Measurements from ENCODE around the gene CYP19A1. TPM values are rescaled to one million over a fixed set of nuclear protein-coding genes. Genes with fewer than 3 reads are reported as not detected.
"Not testable (repeated sequence)": the region's sequence is repeated elsewhere in the genome, so short reads cannot be mapped to it uniquely, and the experiment has no call there.

CYP19A1 gene
- polyA plus RNA-seq, 2 donors: 0.05 TPM; not detected in 1

DNA sequence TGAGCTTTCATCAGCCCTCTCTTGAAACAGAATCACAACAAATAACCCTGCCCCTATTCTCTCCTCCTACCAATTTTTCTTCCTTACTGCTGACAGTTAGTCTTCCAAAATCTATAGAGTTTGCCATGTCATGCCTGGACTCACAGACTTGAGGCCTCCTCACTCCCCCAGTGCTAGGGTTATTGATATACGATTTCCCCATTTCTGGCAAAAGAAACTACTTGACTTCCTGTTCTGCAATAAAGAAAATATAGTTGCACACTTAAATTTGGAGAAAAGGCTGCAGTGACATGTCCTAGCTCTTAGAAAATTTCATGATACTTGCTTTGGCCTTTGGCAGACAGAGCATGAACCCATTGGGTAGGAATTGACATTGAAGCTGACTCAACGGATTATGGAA lies 75.9 kb downstream of the CYP19A1 start:
- no peak overlapping the region for H3K27ac ChIP-seq (ENCODE audit: low read depth in 2 of 2, low read length in 1 of 2)
- H3K9me3 ChIP-seq (ENCODE audit: control insufficient read depth in 2 of 2, insufficient read depth in 1 of 2, low read depth in 1 of 2, low read length in 1 of 2): no peaks in the 10 kb centered on the region
- WGBS, 2 donors: 54 to 75% methylated on average over 2 of the region's 2 CpGs
- H3K27me3 ChIP-seq (ENCODE audit: control insufficient read depth in 1 of 2, insufficient read depth in 2 of 2, low read length in 2 of 2): peaks cover 0 to 3% of the 10 kb centered on the region in 2 donors
- peaks cover 0 to 2% of the 10 kb centered on the region in 2 donors for H3K4me1 ChIP-seq (ENCODE audit: control insufficient read depth in 2 of 2, insufficient read depth in 2 of 2, low read length in 1 of 2)
- H3K36me3 ChIP-seq (ENCODE audit: control insufficient read depth in 2 of 2, insufficient read depth in 2 of 2, low read length in 1 of 2): no peaks in the 10 kb centered on the region
- no peak overlapping the region for H3K4me3 ChIP-seq (ENCODE audit: low read depth in 1 of 2, low read length in 2 of 2)

DNA sequence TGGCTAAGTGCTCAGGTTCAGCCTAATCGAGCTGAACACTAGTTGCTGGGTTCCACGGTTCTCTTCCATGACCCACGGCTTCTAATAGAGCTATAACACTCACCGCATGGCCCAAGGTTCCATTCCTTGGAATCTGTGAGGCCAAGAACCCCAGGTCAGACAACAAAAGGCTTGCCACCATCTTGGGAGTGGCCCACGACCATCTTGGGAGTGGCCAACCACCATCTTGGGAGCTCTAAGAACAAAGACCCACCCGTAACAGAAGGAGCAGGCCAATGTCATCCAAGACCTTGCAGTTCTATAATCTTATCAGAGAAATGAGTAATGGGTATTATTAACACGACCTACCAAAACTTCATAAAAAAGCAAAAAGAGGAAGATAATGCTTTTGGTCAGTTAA lies 77.3 kb downstream of the CYP19A1 start:
- H3K9me3 ChIP-seq (ENCODE audit: control insufficient read depth in 2 of 2, insufficient read depth in 1 of 2, low read depth in 1 of 2, low read length in 1 of 2); H3K4me3 ChIP-seq (ENCODE audit: low read depth in 1 of 2, low read length in 2 of 2); H3K27ac ChIP-seq (ENCODE audit: low read depth in 2 of 2, low read length in 1 of 2); H3K4me1 ChIP-seq (ENCODE audit: control insufficient read depth in 2 of 2, insufficient read depth in 2 of 2, low read length in 1 of 2); H3K36me3 ChIP-seq (ENCODE audit: control insufficient read depth in 2 of 2, insufficient read depth in 2 of 2, low read length in 1 of 2); H3K27me3 ChIP-seq (ENCODE audit: control insufficient read depth in 1 of 2, insufficient read depth in 2 of 2, low read length in 2 of 2): not testable (repeated sequence)
- WGBS, 2 donors: 81 to 88% methylated on average over 7 of the region's 7 CpGs

DNA sequence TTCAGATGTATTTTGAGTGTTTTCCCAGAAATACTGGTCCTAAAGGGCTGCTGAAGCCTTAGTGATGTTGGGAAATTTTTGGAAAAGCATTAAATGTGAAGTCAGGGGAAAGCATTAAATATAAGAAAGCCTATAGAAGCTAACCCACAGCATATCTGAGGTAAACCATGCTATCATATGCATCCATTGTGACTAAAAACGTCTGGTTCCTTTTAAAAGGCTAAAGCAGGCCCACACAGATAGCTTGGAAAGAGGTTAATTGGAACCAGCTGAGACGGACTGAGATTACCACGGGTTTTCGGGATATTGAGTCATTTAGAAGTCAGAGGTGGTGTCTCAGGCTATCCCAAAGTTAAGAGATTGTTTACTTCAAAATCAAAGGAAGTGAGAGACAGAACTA lies 78.2 kb downstream of the CYP19A1 start:
- Histone ChIP-seq H3K4me3 (ENCODE audit: low read depth in 1 of 2, low read length in 2 of 2) (no peak overlapping the region), H3K27me3 (ENCODE audit: control insufficient read depth in 1 of 2, insufficient read depth in 2 of 2, low read length in 2 of 2) (peaks cover 0 to 3% of the 10 kb centered on the region in 2 donors), H3K27ac (ENCODE audit: low read depth in 2 of 2, low read length in 1 of 2) (no peak overlapping the region), H3K9me3 (ENCODE audit: control insufficient read depth in 2 of 2, insufficient read depth in 1 of 2, low read depth in 1 of 2, low read length in 1 of 2) (no peaks in the 10 kb centered on the region), H3K4me1 (ENCODE audit: control insufficient read depth in 2 of 2, insufficient read depth in 2 of 2, low read length in 1 of 2) (no peaks in the 10 kb centered on the region), H3K36me3 (ENCODE audit: control insufficient read depth in 2 of 2, insufficient read depth in 2 of 2, low read length in 1 of 2) (no peaks in the 10 kb centered on the region)
- 63 to 72% methylated on average over 4 of the region's 4 CpGs for WGBS, 2 donors

DNA sequence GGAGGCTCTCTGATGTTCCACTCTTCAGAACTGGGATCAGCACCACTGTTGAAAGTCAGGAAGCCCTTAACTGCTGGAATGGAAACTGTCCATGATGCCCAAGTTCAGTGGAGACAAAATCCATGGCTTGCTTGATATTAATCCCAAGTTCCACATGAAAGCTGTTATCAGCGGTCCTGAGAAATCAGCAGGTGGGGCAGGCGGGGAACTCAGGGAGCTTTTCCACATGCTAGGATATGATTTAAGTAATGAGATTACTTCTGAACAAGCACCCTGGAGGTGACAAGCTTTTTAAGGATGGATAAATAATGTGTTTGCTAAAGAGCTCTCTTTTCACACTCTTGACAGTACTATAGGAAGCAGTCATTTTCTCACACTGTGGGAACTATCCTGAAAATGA lies 82.9 kb downstream of the CYP19A1 start:
- H3K4me3 ChIP-seq (ENCODE audit: low read depth in 1 of 2, low read length in 2 of 2): no peak overlapping the region
- no peak overlapping the region for H3K27ac ChIP-seq (ENCODE audit: low read depth in 2 of 2, low read length in 1 of 2)
- no peaks in the 10 kb centered on the region for H3K36me3 ChIP-seq (ENCODE audit: control insufficient read depth in 2 of 2, insufficient read depth in 2 of 2, low read length in 1 of 2)
- 77 to 89% methylated on average over 2 of the region's 2 CpGs for WGBS, 2 donors
- H3K27me3 ChIP-seq (ENCODE audit: control insufficient read depth in 1 of 2, insufficient read depth in 2 of 2, low read length in 2 of 2): peaks cover 0 to 3% of the 10 kb centered on the region in 2 donors
- H3K9me3 ChIP-seq (ENCODE audit: control insufficient read depth in 2 of 2, insufficient read depth in 1 of 2, low read depth in 1 of 2, low read length in 1 of 2): no peaks in the 10 kb centered on the region
- no peaks in the 10 kb centered on the region for H3K4me1 ChIP-seq (ENCODE audit: control insufficient read depth in 2 of 2, insufficient read depth in 2 of 2, low read length in 1 of 2)

DNA sequence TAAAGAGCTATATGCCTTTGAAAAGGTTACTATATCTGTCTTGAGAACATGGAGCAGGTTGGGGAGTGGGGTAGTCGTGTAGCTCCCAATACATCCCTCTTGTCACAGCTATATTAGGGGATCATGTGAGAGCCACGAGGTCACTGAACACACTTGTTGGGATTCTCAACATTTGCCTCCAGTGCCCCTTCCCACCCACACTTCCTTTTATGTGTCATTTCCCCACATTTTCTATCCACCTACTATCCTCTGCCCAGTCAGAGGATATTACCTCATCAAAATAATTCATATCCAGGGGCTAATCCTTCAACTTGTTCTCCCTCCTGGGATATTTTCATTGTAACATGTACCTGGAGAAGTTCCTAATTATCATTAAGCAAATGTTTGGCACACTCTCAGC lies 85.0 kb downstream of the CYP19A1 start:
- Histone ChIP-seq H3K4me1 (ENCODE audit: control insufficient read depth in 2 of 2, insufficient read depth in 2 of 2, low read length in 1 of 2) (no peaks in the 10 kb centered on the region), H3K36me3 (ENCODE audit: control insufficient read depth in 2 of 2, insufficient read depth in 2 of 2, low read length in 1 of 2) (no peaks in the 10 kb centered on the region), H3K9me3 (ENCODE audit: control insufficient read depth in 2 of 2, insufficient read depth in 1 of 2, low read depth in 1 of 2, low read length in 1 of 2) (no peaks in the 10 kb centered on the region), H3K27ac (ENCODE audit: low read depth in 2 of 2, low read length in 1 of 2) (no peak overlapping the region), H3K27me3 (ENCODE audit: control insufficient read depth in 1 of 2, insufficient read depth in 2 of 2, low read length in 2 of 2) (no peaks in the 10 kb centered on the region), H3K4me3 (ENCODE audit: low read depth in 1 of 2, low read length in 2 of 2) (no peak overlapping the region)
- 65 to 71% methylated on average over 2 of the region's 2 CpGs for WGBS, 2 donors

DNA sequence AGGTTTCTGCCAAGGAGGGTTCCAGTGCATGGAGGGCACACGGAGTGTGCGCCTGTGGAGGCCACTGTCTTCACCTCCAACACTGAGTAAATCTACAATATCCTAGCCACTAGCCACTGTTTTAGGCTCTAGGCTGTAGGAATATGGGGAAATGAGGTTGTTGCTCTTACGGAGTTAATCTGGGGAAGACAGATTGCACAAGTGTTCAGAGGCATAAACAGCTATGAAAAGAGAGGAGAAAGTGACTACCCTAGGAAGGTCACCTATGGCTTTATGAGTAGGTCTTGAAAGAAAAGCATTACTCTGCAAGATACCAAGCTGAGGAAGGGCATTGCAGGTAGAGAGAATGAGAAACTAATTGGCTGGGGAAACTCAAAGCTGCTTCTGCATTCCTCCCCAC lies 85.7 kb downstream of the CYP19A1 start:
- H3K4me3 ChIP-seq (ENCODE audit: low read depth in 1 of 2, low read length in 2 of 2): no peak overlapping the region
- H3K27ac ChIP-seq (ENCODE audit: low read depth in 2 of 2, low read length in 1 of 2): no peak overlapping the region
- 92 to 93% methylated on average over 3 of the region's 3 CpGs for whole genome bisulfite sequencing, 2 donors
- H3K36me3 ChIP-seq (ENCODE audit: control insufficient read depth in 2 of 2, insufficient read depth in 2 of 2, low read length in 1 of 2): no peaks in the 10 kb centered on the region
- no peaks in the 10 kb centered on the region for H3K4me1 ChIP-seq (ENCODE audit: control insufficient read depth in 2 of 2, insufficient read depth in 2 of 2, low read length in 1 of 2)
- H3K9me3 ChIP-seq (ENCODE audit: control insufficient read depth in 2 of 2, insufficient read depth in 1 of 2, low read depth in 1 of 2, low read length in 1 of 2): no peaks in the 10 kb centered on the region
- no peaks in the 10 kb centered on the region for H3K27me3 ChIP-seq (ENCODE audit: control insufficient read depth in 1 of 2, insufficient read depth in 2 of 2, low read length in 2 of 2)

DNA sequence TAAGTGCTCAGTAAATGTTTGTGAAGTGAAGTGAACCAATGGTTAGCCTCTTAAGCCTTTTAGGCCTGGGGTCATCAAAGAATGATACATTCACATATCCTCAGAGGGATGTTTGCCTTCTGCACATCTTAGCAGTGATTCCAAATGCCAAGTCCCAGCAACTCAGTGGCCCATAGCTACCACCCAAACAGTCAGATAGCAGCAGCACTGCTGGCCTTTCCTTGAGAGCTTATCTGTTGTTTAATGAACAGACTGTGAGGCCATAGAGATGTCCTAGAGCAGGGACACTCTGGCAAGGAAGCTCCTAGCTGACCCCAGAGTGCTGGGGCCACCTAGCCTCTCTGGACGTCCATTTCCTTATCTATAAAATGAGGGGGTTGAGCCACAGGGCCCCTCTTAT lies 86.8 kb downstream of the CYP19A1 start:
- Histone ChIP-seq H3K4me1 (ENCODE audit: control insufficient read depth in 2 of 2, insufficient read depth in 2 of 2, low read length in 1 of 2) (no peaks in the 10 kb centered on the region), H3K27ac (ENCODE audit: low read depth in 2 of 2, low read length in 1 of 2) (no peak overlapping the region), H3K27me3 (ENCODE audit: control insufficient read depth in 1 of 2, insufficient read depth in 2 of 2, low read length in 2 of 2) (no peaks in the 10 kb centered on the region), H3K4me3 (ENCODE audit: low read depth in 1 of 2, low read length in 2 of 2) (no peak overlapping the region), H3K9me3 (ENCODE audit: control insufficient read depth in 2 of 2, insufficient read depth in 1 of 2, low read depth in 1 of 2, low read length in 1 of 2) (no peaks in the 10 kb centered on the region), H3K36me3 (ENCODE audit: control insufficient read depth in 2 of 2, insufficient read depth in 2 of 2, low read length in 1 of 2) (no peaks in the 10 kb centered on the region)
- WGBS, 2 donors: 76 to 78% methylated on average over 1 of the region's 1 CpG

DNA sequence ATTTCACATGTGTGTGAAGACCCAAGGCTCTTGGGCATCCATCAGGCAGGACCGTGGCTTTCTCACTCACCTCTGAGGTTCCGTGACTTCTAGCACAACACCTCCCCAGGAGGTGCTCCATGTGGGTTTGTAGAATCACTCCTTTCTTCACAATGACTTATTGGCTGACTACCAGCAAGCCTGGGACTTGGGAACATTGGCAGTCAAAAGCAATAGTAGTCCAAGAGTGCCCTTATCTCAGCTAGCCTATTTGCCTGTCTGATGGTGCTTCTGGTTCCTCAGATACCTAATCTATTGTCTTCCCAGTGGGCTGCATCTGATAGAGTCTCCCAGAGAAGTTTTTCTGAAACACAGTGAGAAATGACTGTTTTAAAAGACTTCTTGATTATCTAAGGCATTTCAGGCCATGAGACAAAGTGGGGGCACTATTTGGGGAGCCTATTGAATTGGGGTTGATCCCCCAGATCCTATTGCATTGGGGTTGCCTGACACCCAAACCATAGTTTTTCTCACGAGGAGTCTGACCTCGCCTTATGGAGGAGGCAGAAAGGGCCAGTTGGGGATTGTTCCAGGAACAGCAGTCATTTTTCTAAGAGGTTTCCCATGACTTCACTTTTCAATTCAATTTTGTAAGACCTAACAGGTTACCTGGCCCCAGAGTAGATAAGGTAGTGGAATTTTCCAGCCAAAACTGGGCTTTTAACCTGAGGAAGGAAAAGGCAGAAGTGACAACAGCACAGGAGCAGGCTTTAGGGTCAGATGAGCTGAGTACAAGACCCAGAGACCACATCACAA lies 88.0 kb downstream of the CYP19A1 start:
- 73 to 84% methylated on average over 4 of the region's 4 CpGs for WGBS, 2 donors
- H3K4me1 ChIP-seq (ENCODE audit: control insufficient read depth in 2 of 2, insufficient read depth in 2 of 2, low read length in 1 of 2): no peaks in the 10 kb centered on the region
- no peaks in the 10 kb centered on the region for H3K9me3 ChIP-seq (ENCODE audit: control insufficient read depth in 2 of 2, insufficient read depth in 1 of 2, low read depth in 1 of 2, low read length in 1 of 2)
- no peaks in the 10 kb centered on the region for H3K36me3 ChIP-seq (ENCODE audit: control insufficient read depth in 2 of 2, insufficient read depth in 2 of 2, low read length in 1 of 2)
- no peaks in the 10 kb centered on the region for H3K27me3 ChIP-seq (ENCODE audit: control insufficient read depth in 1 of 2, insufficient read depth in 2 of 2, low read length in 2 of 2)
- no peak overlapping the region for H3K27ac ChIP-seq (ENCODE audit: low read depth in 2 of 2, low read length in 1 of 2)
- H3K4me3 ChIP-seq (ENCODE audit: low read depth in 1 of 2, low read length in 2 of 2): no peak overlapping the region

DNA sequence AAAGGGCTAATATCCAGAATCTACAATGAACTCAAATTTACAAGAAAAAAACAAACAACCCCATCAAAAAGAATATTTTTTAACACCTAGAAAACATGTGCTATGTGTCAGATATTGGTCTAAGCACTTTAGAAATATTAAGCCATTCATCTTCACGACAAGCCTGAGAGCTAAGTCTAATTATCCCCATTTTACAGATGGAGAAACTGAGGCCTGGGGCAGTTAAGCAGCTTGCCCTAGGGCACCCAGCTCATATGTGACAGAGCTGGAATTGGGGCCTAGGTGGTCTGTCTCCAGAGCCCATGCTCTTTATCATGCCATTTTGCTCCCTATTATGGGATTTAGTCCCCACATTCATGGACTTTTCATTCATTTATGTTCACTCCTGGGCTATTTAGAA lies 92.8 kb downstream of the CYP19A1 start:
- Histone ChIP-seq H3K4me3 (ENCODE audit: low read depth in 1 of 2, low read length in 2 of 2) (no peak overlapping the region), H3K27ac (ENCODE audit: low read depth in 2 of 2, low read length in 1 of 2) (no peak overlapping the region), H3K4me1 (ENCODE audit: control insufficient read depth in 2 of 2, insufficient read depth in 2 of 2, low read length in 1 of 2) (no peaks in the 10 kb centered on the region), H3K9me3 (ENCODE audit: control insufficient read depth in 2 of 2, insufficient read depth in 1 of 2, low read depth in 1 of 2, low read length in 1 of 2) (no peaks in the 10 kb centered on the region), H3K27me3 (ENCODE audit: control insufficient read depth in 1 of 2, insufficient read depth in 2 of 2, low read length in 2 of 2) (no peaks in the 10 kb centered on the region), H3K36me3 (ENCODE audit: control insufficient read depth in 2 of 2, insufficient read depth in 2 of 2, low read length in 1 of 2) (no peaks in the 10 kb centered on the region)
- WGBS, 2 donors: 94% methylated on average over 1 of the region's 1 CpG

DNA sequence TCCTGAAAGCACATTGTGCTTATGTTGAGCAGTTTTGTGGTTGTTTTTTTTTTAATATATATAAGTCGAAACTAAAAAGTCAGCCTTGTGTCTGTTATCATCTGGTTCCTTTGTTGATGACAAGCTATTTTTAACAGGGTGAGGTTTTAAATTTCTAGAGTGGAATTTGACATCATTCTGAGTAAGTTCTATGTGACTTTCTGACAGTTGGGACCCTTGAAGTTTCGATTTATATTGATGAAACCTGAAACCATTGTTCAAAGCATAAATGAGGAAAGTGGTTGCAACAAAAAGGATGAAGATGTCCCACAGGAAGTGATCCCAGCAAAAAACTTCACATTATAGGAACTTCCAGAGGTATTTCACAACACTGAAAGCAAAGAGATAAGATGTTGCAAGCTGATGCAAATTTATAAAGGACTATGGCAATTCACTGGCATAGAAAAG lies 94.0 kb downstream of the CYP19A1 start:
- Histone ChIP-seq H3K27me3 (ENCODE audit: control insufficient read depth in 1 of 2, insufficient read depth in 2 of 2, low read length in 2 of 2) (no peaks in the 10 kb centered on the region), H3K27ac (ENCODE audit: low read depth in 2 of 2, low read length in 1 of 2) (no peak overlapping the region), H3K4me1 (ENCODE audit: control insufficient read depth in 2 of 2, insufficient read depth in 2 of 2, low read length in 1 of 2) (no peaks in the 10 kb centered on the region), H3K36me3 (ENCODE audit: control insufficient read depth in 2 of 2, insufficient read depth in 2 of 2, low read length in 1 of 2) (no peaks in the 10 kb centered on the region), H3K9me3 (ENCODE audit: control insufficient read depth in 2 of 2, insufficient read depth in 1 of 2, low read depth in 1 of 2, low read length in 1 of 2) (no peaks in the 10 kb centered on the region), H3K4me3 (ENCODE audit: low read depth in 1 of 2, low read length in 2 of 2) (no peak overlapping the region)
- 49 to 60% methylated on average over 2 of the region's 2 CpGs for WGBS, 2 donors

All from esophagus (tissue), 2 donors.